Peyer's patch (tissue), 4 donors: Measurements from ENCODE around the gene HEYL.

Source experiments
- CTCF ChIP-seq, 6 experiments: fragments of 450-650 bp in 4 of 6; fragments of 200-600 bp in 2 of 6; sonication (generic) in 1 of 6; IDR thresholded peaks; one replicate each; pipeline ENCODE4 v1.5.1; 2017 to 2019; ENCODE audit warnings: antibody characterized with exemption in 6 of 6, mild to moderate bottlenecking in 3 of 6, moderate library complexity in 1 of 6
- POLR2A ChIP-seq, 2 donors: fragments of 450-650 bp; IDR thresholded peaks; one replicate each; pipeline ENCODE4 v1.5.1; 2017; ENCODE audit warnings: antibody characterized with exemption in 2 of 2, mild to moderate bottlenecking in 2 of 2, moderate library complexity in 2 of 2

GRCh38 chr1:39643705-39644104 is 4.3 kb upstream of the HEYL start:
- TF ChIP-seq CTCF (IDR thresholded peaks at IDR 0.05) (no peak), POLR2A (IDR thresholded peaks at IDR 0.05) (no peak)
